ENCODE results near the gene PDLIM1. TPM values are rescaled to one million over a fixed set of nuclear protein-coding genes. Genes with fewer than 3 reads are reported as not detected.

Gene PDLIM1
- 100 to 1,000 TPM; 161 to 271 TPM for total RNA-seq
- long read RNA-seq, transcript PDLIM1-202 (6 exons, 850 nt): minor isoform, 6 of 405 reads
- long read RNA-seq, transcript PDLIM1-201 (7 exons, 1,452 nt): major isoform, 380 of 405 reads
- long read RNA-seq, partial matches to known transcripts: 9 of 405 reads
- long read RNA-seq, other reads (novel, unspliced or antisense): 9 of 405 reads

DNA sequence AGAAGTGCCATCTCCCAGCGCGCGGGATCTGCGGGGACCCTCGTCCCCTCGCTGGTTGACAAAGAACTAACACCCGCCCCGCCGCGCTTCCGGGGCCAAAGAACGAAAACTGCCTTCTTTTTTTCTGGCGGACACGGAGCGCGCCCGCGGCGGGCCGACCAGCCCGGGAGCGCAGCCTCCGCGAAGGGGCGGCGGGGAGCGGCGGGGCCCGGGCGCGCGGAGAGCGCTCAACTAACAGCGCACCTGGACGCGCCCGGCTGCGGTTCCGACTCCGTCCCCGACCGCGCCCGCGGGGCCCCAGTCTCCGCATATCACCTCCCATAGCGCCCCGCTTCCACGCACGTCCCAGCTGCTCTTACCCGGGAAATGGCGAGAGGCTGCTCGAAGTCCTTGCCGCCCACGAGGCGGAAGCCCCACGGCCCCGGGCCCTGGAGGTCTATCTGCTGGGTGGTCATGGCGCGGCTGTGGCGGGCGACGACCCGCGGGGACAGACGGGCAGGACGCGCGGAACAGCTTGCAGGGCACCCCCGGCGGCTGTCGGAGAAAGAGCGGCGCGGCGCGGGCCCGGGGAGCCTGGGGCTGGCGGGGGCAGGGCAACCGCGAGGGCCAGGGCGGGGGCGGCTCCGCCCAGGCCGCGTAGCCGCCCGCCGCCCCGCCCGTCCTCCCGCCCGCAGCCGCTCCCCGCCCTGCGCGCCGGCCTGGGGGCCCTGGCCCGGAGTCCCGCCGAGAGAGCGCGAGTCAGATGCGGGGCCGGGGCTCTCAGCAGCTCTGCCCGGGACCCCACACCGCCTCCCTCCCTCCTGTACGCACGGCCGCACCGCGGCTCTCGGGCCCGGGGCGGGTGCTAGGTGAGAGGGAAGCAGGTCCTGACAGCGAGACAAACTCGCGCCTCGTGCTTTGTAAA lies at the start of gene PDLIM1:
TSS of gene PDLIM1 (minus strand) at position 543 of the 904 bp plus-strand sequence. CDS start at position 455, 88 bp downstream.
- ATAC-seq (peak; percentile 90 to 93), DNase-seq (peak; percentile 85)
- intact Hi-C loops (cut with DNase I): no loop called here

DNA sequence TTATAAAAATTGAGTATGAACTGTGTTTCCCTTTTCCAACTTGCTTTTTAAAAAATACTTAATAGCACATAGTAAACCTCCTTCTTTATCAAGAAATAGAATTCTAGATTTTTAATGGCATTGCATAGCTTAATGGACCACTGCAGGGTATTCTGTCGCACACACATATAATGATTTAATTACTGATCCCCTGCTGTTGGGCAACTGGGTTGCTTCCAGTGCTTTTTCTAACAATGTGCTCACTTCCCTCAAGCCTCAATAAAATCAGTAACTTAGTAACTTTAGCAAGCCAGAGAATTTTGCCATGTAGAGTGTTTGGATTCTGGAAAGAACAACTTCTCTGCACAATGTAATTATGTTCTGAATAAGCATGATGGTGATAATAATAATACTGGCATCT lies 49.1 kb upstream of the PDLIM1 start:
- no peak for DNase-seq
- ATAC-seq: no peak
- intact Hi-C loops (cut with DNase I): no loop called here

DNA sequence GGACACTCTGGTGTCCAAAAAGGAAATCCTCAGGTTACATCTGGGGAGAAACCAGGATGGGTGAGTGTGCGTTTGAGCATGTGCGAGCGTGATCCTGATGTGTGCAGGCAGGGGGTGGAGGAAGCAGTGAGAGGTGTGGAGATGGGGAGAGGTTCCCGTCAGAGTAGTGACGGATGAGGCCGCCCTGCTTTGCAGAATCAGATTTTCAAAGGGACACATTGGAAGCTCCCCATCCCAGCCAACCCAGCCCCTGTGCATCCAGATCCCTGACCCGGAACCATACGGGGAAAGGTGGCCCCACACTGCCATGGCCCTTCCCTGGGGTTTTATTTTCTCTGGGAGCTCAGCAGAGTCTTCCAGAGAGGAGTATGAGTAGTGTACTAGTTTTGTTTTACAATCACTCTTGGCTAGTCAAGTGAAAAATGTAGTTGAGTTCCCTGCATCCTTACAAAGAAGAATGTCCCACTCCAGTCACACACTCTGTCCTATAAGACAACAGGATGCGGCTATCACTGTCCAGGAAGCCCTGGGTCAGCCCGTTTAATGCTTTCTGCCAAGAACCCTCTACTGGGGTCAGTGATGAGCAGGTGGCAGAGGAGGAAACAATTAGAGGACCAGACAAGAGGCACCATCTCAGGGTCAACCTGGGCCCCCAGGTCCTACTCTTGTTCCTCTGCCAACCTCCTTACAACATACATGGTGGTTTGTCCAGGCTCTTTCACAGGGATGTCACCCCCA lies 46.8 kb upstream of the PDLIM1 start:
- intact Hi-C loops (cut with DNase I): no loop called here
- DNase-seq (no peak), ATAC-seq (no peak)

DNA sequence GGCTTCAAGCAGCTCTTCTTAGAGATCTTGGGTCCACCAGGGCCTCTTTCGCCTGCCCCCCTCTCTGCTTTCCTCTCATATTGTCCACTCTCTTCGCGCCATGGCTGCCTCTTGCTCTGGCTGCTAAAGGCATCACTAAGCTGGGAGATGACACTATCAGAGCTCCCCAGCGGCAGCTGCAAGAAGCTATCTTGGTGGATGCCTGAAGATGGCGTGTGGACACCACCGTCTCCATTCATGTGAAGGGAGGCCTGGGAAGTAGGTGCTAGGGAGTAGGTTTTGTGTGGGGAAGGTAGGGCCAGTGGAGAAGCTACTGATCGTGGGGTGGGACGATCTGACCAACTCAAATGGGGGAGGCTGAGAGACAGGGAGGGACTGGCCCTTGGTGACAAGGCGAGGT lies 45.9 kb upstream of the PDLIM1 start:
- intact Hi-C loops (cut with DNase I): no loop called here
- ATAC-seq (no peak), DNase-seq (no peak)

GRCh38 chr10:95335933-95336699 lies 45.3 kb upstream of the PDLIM1 start:
- ATAC-seq (peak in 1 of 2 donors; percentile 20), DNase-seq (no peak)
- intact Hi-C loops (cut with DNase I): no loop called here

DNA sequence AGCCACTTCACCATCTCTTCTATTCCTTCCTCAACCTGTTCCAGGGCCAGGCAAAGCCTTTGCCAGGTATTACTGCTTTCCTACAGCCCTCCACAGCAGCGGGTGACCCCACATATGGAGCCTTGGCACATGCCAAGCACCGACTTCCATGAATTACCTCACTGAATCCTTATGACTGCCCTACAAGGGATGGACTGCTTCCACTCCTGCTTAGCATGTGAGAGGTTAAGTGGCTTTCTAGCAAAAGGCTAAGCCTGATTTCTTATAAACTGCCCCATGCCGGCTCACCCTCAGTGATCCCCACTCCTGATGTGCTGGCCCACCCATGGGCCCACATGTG lies 44.0 kb upstream of the PDLIM1 start:
- peak; percentile 1 to 8 for ATAC-seq
- intact Hi-C loops (cut with DNase I): no loop called here
- DNase-seq: no peak

- intact Hi-C loops (cut with DNase I): no loop called here
- DNase-seq (peak; percentile 94), ATAC-seq (peak; percentile 90)
Observed at GRCh38 chr10:95333997-95334804, 43.4 kb upstream of the PDLIM1 start.

DNA sequence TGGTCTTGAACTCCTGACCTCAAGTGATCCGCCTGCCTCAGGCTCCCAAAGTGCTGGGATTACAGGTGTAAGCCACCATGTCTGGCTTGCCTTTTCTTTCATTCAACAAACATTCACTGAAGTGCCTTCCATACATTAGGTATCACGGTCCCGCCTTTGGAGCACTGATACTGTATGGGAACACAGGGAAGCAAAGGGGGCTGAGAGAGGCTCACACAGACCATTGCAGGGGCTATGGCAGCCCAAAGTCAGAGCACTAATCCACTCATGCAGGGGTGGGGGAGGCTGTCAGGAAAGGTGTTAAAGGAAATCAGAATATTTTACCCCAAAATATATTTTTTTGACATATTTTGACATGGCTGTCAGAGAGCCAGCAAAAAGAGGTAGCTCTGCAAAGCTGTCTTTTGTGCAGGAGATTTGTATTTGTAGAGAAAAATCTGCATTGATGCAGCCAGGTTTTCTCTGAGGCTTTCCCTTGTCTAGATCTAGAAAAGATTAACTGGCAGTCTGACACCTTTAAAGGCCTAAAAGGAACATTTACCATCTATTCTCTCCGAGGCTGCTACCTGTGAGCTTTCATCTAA lies 42.0 kb upstream of the PDLIM1 start:
- intact Hi-C loops (cut with DNase I): no loop called here
- no peak for DNase-seq
- ATAC-seq: no peak

- intact Hi-C loops (cut with DNase I): no loop called here
- ATAC-seq: no peak
- DNase-seq: no peak
Observed at GRCh38 chr10:95331596-95332130, 40.9 kb upstream of the PDLIM1 start.

DNA sequence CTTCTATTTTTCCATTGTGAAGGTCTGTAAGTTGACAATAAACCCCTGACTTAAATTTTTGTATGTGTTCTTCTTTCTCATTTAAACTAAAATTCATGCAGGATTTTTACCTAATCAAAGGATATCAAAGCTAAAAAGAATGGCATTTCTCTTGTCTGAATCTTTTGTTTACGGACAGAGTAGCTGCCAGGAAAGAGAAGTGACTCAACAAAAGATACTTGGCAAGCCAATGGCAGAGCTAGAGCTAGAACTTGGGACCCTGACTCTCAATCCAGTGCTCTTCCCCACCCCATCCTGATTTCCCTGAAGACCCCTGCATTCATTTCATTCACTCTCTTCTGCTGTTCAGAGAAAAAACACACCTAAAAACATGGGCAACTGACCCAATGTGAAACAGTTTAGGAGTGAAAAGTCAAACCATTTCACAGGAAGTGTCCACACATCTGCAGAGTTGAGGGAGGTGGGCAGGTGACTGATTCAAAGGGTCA lies 40.2 kb upstream of the PDLIM1 start:
- ATAC-seq (no peak), DNase-seq (no peak)
- intact Hi-C loops (cut with DNase I): no loop called here

DNA sequence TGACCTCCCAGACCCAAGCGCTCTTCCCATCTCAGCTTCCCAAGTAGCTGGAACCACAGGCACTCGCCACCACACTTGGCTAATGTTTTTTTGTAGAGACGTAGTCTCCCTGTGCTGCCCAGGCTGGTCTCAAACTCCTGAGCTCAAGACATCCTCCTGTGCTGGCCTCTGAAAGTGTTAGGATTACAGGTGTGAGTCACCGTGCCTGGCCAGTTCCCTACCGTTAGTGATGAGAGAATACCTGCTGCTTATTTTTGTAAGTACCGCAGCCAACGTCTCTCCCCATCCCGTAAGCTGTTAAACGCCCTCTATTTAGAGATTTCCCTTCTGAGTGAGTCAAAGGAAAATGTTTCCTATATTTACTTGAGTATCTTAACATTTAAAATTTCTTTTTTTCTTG lies 38.5 kb upstream of the PDLIM1 start:
- intact Hi-C loops (cut with DNase I): no loop called here
- DNase-seq (no peak), ATAC-seq (no peak)

DNA sequence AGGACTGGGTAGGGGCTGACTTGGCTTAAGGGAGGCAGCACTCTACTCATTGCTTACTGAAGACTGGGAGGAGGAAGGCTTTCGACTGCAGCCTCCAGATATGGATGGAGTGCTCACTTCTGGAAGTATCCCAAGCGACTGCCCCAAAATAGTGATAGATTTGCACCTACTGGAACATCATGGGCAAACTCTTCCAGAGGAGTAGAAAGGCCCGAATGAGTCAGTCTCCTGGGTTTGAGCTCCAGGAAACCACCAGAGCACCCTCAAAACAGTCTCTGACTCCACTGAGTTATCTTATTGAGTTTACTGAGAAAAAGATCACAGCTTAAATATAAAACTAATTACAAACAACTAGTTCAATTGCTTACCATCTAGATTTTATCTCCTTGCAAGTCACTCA lies 37.2 kb upstream of the PDLIM1 start:
- no peak for DNase-seq
- intact Hi-C loops (cut with DNase I): no loop called here
- ATAC-seq: no peak

DNA sequence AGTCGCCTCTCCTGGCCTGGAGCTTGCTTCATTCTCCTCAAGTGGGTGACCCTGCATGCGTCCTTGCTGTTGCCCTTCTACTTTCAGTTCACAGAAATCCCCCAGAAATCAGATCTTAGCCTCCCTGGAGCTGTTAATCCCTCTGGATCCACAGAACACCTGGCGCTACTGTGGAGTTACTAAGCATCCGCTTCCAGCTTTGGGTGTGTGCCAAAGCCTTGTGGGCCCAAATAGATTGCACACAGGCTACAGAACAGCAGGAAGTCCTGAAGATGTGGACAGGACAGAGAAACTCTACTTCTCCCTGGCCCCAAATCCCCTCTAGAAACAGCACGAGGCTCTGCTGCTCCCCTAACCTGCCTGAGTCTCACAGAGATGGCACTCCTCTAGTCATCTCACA lies 36.6 kb upstream of the PDLIM1 start:
- intact Hi-C loops (cut with DNase I): no loop called here
- peak; percentile 40 to 42 for ATAC-seq
- peak; percentile 60 for DNase-seq

DNA sequence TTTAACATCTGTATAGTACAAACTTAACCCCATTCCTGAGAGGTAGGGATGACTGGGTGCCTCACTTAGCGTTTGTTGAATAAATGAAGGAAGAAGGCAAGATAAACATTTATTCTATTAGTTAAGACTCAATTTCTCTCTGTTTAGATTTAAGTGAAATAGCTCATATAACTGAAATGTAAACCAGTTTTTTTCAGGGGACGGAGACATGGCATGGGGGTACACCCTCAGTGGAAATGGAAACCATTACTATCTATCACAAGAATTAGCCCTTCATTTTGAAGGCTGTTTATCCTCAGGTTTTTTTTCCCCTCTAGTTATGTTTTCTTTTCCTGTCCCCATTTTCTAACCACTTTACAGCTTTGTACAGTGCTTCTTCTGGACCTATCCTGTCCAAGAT lies 35.6 kb upstream of the PDLIM1 start:
- intact Hi-C loops (cut with DNase I): no loop called here
- DNase-seq (no peak), ATAC-seq (no peak)

DNA sequence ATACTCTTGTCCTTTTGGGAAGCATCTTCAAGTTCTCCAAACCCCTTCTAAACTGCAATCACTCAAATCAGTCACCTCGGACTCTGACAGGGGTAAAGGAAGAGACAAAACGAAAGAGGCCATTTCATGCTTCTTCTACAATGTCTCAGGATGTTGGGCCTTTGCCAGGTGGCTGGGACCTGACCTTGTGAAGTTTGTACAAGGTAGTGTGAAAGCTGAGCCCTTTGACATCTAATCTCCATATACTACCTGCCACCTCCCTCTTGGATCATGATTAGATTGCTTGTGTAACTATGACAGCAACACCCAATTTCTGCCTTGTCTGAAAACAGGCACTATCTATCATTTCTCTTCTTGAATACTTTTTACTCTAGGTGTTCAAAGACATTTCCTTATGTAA lies 35.1 kb upstream of the PDLIM1 start:
- intact Hi-C loops (cut with DNase I): no loop called here
- ATAC-seq: no peak
- no peak for DNase-seq

- DNase-seq: no peak
- ATAC-seq: peak in 1 of 2 donors; percentile 62
- intact Hi-C loops (cut with DNase I): no loop called here
Observed at GRCh38 chr10:95324436-95325268, 33.8 kb upstream of the PDLIM1 start.
